BE2C (cell line): ENCODE measurements around the gene CACNB4.

Source experiments
- DNase-seq: peaks from one replicate; pipeline ENCODE4 v3.0.0-alpha.2; 2020
- H3K27me3 ChIP-seq: fragments of 250-450 bp; sonication (Bioruptor Pico); 2 replicates; pipeline ENCODE4 v1.5.1; 2020; ENCODE audit warnings: mild to moderate bottlenecking
- H3K36me3 ChIP-seq: fragments of 250-450 bp; sonication (Bioruptor Pico); 2 replicates; pipeline ENCODE4 v1.5.1; 2020; ENCODE audit warnings: mild to moderate bottlenecking
- H3K4me1 ChIP-seq: fragments of 250-450 bp; sonication (Bioruptor Pico); 2 replicates; pipeline ENCODE4 v1.5.1; 2020
- H3K4me3 ChIP-seq: 2 replicates; pipeline ENCODE4 v1.5.1; 2011; ENCODE audit warnings: low read depth, low read length
- H3K9me3 ChIP-seq: fragments of 250-450 bp; sonication (Bioruptor Pico); 2 replicates; pipeline ENCODE4 v1.5.1; 2020
- CTCF ChIP-seq: IDR thresholded peaks from 2 replicates; pipeline ENCODE4 v1.5.1; 2012; ENCODE audit warnings: mild to moderate bottlenecking, low read depth, low read length

The CACNB4 gene

GRCh38 chr2:151984424-151985083, 114.3 kb downstream of the CACNB4 start:
- Histone ChIP-seq H3K27me3 (no peaks in the 10 kb centered on the region), H3K4me1 (no peaks in the 10 kb centered on the region), H3K4me3 (no peak overlapping the region), H3K36me3 (no peaks in the 10 kb centered on the region), H3K9me3 (no peaks in the 10 kb centered on the region)
- no peak for TF ChIP-seq CTCF
- DNase-seq = no peak

GRCh38 chr2:151983221-151983620, 115.6 kb downstream of the CACNB4 start:
- Histone ChIP-seq H3K9me3 (no peaks in the 10 kb centered on the region), H3K4me3 (no peak overlapping the region), H3K36me3 (no peaks in the 10 kb centered on the region), H3K27me3 (no peaks in the 10 kb centered on the region), H3K4me1 (no peaks in the 10 kb centered on the region)
- TF ChIP-seq CTCF = no peak
- no peak for DNase-seq

- Histone ChIP-seq H3K36me3 (no peaks in the 10 kb centered on the region), H3K9me3 (no peaks in the 10 kb centered on the region), H3K4me1 (no peaks in the 10 kb centered on the region), H3K4me3 (no peak overlapping the region), H3K27me3 (no peaks in the 10 kb centered on the region)
- TF ChIP-seq CTCF = no peak
- no peak for DNase-seq
Measured at GRCh38 chr2:151981886-151982285, 117.0 kb downstream of the CACNB4 start.

GRCh38 chr2:151979694-151980093, 119.2 kb downstream of the CACNB4 start:
- Histone ChIP-seq H3K4me3 (no peak overlapping the region), H3K27me3 (no peaks in the 10 kb centered on the region), H3K36me3 (no peaks in the 10 kb centered on the region), H3K4me1 (no peaks in the 10 kb centered on the region), H3K9me3 (no peaks in the 10 kb centered on the region)
- no peak for DNase-seq
- no peak for TF ChIP-seq CTCF

GRCh38 chr2:151978709-151979108, 120.1 kb downstream of the CACNB4 start:
- H3K9me3 ChIP-seq = no peaks in the 10 kb centered on the region
- H3K27me3 ChIP-seq = no peaks in the 10 kb centered on the region
- H3K4me1 ChIP-seq = no peaks in the 10 kb centered on the region
- no peak for DNase-seq
- no peak overlapping the region for H3K4me3 ChIP-seq
- no peaks in the 10 kb centered on the region for H3K36me3 ChIP-seq
- TF ChIP-seq CTCF = no peak

GRCh38 chr2:151977631-151978030, 121.2 kb downstream of the CACNB4 start:
- no peaks in the 10 kb centered on the region for H3K4me1 ChIP-seq
- H3K36me3 ChIP-seq = no peaks in the 10 kb centered on the region
- DNase-seq = no peak
- H3K4me3 ChIP-seq = no peak overlapping the region
- H3K9me3 ChIP-seq = no peaks in the 10 kb centered on the region
- TF ChIP-seq CTCF = no peak
- H3K27me3 ChIP-seq = no peaks in the 10 kb centered on the region
